ENCODE data around the gene PKP2.

The PKP2 gene

GRCh38 chr12:32891526-32891925 lies 5.1 kb downstream of the PKP2 start:
- Histone ChIP-seq H3K4me3 (ENCODE audit: low read depth, low read length, poor library complexity, severe bottlenecking) (no peak overlapping the region), H4K20me1 (ENCODE audit: insufficient read depth, low read length) (no peaks in the 10 kb centered on the region), H3K27ac (ENCODE audit: low read depth, low read length, poor library complexity, severe bottlenecking) (no peak overlapping the region), H3K36me3 (ENCODE audit: insufficient read depth, low read length) (no peaks in the 10 kb centered on the region), H3K27me3 (ENCODE audit: insufficient read depth, low read length) (no peaks in the 10 kb centered on the region), H3K4me1 (ENCODE audit: insufficient read depth, low read length, severe bottlenecking) (no peaks in the 10 kb centered on the region), H3K9me2 (ENCODE audit: low read depth, low read length) (no peaks in the 10 kb centered on the region), H3K4me2 (ENCODE audit: low read length) (no peak overlapping the region), H3K79me2 (ENCODE audit: insufficient read depth, low read length) (no peaks in the 10 kb centered on the region), H3K9ac (ENCODE audit: low read length) (no peak overlapping the region), H2AFZ (ENCODE audit: low read length) (no peak overlapping the region), H3K9me3 (ENCODE audit: low read length) (no peaks in the 10 kb centered on the region), H3F3A (ENCODE audit: insufficient read depth, low read length) (no peaks in the 10 kb centered on the region)
- TF ChIP-seq EZH2 (IDR thresholded peaks at IDR 0.05; ENCODE audit: borderline replicate concordance, low read length), result no peak
- no peak for TF ChIP-seq CTCF (IDR thresholded peaks at IDR 0.05; ENCODE audit: low read length)

- TF ChIP-seq EZH2 (IDR thresholded peaks at IDR 0.05; ENCODE audit: borderline replicate concordance, low read length) (no peak), CTCF (IDR thresholded peaks at IDR 0.05; ENCODE audit: low read length) (no peak)
- Histone ChIP-seq H3K27ac (ENCODE audit: low read depth, low read length, poor library complexity, severe bottlenecking) (no peak overlapping the region), H3F3A (ENCODE audit: insufficient read depth, low read length) (no peaks in the 10 kb centered on the region), H3K27me3 (ENCODE audit: insufficient read depth, low read length) (no peaks in the 10 kb centered on the region), H4K20me1 (ENCODE audit: insufficient read depth, low read length) (no peaks in the 10 kb centered on the region), H3K36me3 (ENCODE audit: insufficient read depth, low read length) (no peaks in the 10 kb centered on the region), H3K9ac (ENCODE audit: low read length) (no peak overlapping the region), H3K9me3 (ENCODE audit: low read length) (no peaks in the 10 kb centered on the region), H3K4me3 (ENCODE audit: low read depth, low read length, poor library complexity, severe bottlenecking) (no peak overlapping the region), H3K9me2 (ENCODE audit: low read depth, low read length) (no peaks in the 10 kb centered on the region), H3K79me2 (ENCODE audit: insufficient read depth, low read length) (no peaks in the 10 kb centered on the region), H3K4me2 (ENCODE audit: low read length) (no peak overlapping the region), H2AFZ (ENCODE audit: low read length) (no peak overlapping the region), H3K4me1 (ENCODE audit: insufficient read depth, low read length, severe bottlenecking) (no peaks in the 10 kb centered on the region)
Measured at GRCh38 chr12:32889011-32889760, 7.4 kb downstream of the PKP2 start.

GRCh38 chr12:32887058-32887457 lies 9.5 kb downstream of the PKP2 start:
- Histone ChIP-seq H3K36me3 (ENCODE audit: insufficient read depth, low read length) (no peaks in the 10 kb centered on the region), H3K79me2 (ENCODE audit: insufficient read depth, low read length) (no peaks in the 10 kb centered on the region), H3K9me2 (ENCODE audit: low read depth, low read length) (no peaks in the 10 kb centered on the region), H4K20me1 (ENCODE audit: insufficient read depth, low read length) (no peaks in the 10 kb centered on the region), H2AFZ (ENCODE audit: low read length) (no peak overlapping the region), H3K4me3 (ENCODE audit: low read depth, low read length, poor library complexity, severe bottlenecking) (no peak overlapping the region), H3K4me1 (ENCODE audit: insufficient read depth, low read length, severe bottlenecking) (no peaks in the 10 kb centered on the region), H3F3A (ENCODE audit: insufficient read depth, low read length) (no peaks in the 10 kb centered on the region), H3K4me2 (ENCODE audit: low read length) (no peak overlapping the region), H3K9me3 (ENCODE audit: low read length) (no peaks in the 10 kb centered on the region), H3K9ac (ENCODE audit: low read length) (no peak overlapping the region), H3K27ac (ENCODE audit: low read depth, low read length, poor library complexity, severe bottlenecking) (no peak overlapping the region), H3K27me3 (ENCODE audit: insufficient read depth, low read length) (no peaks in the 10 kb centered on the region)
- no peak for TF ChIP-seq CTCF (IDR thresholded peaks at IDR 0.05; ENCODE audit: low read length)
- no peak for TF ChIP-seq EZH2 (IDR thresholded peaks at IDR 0.05; ENCODE audit: borderline replicate concordance, low read length)
